HG03521 (cell line): ENCODE results near the gene SAMD11.

ENCODE experiments used
- ATAC-seq: cut with Tn5 transposase; IDR thresholded peaks from one replicate; pipeline ENCODE4 v1.9.1; 2021; ENCODE audit warnings: mild to moderate bottlenecking, moderate library complexity; ENCODE audit not compliant: unreplicated experiment

The SAMD11 gene

GRCh38 chr1:992362-992761 lies 68.6 kb downstream of the SAMD11 start:
- no peak for ATAC-seq

DNA sequence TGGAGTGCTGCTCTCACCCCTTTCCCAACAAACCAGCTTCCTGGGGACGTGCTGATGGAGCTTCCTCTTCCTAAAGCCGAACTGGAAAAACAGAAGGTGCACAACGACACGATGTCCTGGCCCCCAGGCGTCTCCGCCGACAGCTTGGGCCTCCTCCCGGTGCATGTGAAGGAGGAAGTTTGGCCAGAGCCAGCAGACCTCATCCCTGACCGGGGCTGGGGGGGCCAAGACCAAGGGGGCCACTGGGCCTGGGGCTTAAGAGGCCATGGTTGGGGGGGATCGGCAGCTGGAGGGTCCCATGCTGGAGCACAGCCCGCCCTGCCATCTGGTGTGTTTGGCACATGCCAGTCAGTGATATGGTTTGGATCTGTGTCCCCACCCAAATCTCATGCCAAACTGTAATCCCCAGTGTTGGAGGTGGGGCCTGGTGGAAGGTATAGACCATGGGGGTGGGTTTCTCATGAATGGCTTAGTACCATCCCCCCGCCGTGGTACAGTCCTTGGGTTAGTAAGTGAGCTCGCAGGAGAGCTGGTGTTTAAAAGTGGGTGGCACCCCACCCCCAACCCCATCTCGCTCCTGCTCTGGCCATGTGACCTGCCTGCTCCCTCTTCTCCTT lies 69.8 kb downstream of the SAMD11 start:
- no peak for ATAC-seq
